CD4-positive, alpha-beta T cell treated with Interleukin-21 for 1 hour (primary cell): ENCODE measurements around the gene UNC93B1.
A peak's percentile ranks its signal among the peaks of the same experiment; 100 is the strongest.

Source experiments
- DNase-seq: peaks from one replicate; pipeline ENCODE4 v3.0.0-alpha.2; 2020

Gene UNC93B1, protein sequence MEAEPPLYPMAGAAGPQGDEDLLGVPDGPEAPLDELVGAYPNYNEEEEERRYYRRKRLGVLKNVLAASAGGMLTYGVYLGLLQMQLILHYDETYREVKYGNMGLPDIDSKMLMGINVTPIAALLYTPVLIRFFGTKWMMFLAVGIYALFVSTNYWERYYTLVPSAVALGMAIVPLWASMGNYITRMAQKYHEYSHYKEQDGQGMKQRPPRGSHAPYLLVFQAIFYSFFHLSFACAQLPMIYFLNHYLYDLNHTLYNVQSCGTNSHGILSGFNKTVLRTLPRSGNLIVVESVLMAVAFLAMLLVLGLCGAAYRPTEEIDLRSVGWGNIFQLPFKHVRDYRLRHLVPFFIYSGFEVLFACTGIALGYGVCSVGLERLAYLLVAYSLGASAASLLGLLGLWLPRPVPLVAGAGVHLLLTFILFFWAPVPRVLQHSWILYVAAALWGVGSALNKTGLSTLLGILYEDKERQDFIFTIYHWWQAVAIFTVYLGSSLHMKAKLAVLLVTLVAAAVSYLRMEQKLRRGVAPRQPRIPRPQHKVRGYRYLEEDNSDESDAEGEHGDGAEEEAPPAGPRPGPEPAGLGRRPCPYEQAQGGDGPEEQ

DNA sequence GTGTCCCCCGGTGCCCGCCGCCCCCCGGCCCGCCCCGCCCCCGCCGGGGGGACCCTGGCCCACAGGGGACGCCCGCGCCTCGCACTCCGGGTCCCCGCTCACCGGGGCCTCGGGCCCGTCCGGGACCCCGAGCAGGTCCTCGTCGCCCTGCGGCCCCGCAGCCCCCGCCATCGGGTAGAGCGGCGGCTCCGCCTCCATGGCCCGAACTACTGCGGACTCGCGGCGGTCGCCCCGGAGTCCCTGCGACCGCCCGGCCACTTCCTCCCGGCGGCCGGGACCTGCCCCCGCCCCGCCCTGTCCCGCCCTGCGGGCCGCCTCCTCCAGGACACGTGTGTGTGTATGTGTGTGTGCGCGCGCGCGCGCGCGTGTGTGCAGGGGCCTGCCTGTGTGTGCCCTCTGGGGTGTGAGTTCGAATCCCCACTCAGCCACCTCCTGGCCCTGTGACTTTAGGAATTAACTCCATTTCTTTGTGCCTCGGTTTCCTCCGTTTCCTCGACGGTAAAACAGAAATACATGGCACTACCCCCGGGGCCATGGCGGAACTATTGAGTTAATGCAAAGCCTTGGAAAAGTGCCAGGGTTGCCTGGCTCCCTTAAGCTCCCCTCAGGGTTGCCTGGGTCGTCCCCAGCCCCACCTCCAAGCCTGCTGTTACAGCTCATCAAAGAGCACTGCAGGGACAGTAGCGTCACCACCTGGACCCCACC, at the start of gene UNC93B1:
Gene UNC93B1 (minus strand): TSS at position 252 of the 705 bp plus-strand sequence. CDS start 54 bp downstream, at position 198.
- DNase-seq, result peak; percentile 85

DNA sequence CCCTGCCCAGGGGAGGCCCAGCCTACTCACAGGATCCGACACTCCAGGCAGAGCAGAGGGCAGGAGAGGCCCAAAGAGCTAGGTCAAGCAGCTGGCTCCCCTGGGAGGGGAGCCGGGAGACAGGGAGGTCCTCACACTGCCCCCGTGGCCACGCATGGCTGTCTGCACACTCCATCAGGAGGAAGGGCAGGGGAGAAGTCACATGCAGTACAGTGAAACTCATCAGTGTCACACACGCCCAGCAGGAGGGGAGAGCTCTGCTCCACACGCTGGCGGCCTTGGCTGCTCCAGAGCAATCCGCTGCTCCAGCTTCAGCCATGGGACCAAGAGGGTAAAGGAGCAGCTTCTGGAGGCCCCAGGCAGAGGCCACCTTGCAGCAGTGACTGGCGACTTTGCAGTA, 49.2 kb upstream of the UNC93B1 start:
- no peak for DNase-seq

DNA sequence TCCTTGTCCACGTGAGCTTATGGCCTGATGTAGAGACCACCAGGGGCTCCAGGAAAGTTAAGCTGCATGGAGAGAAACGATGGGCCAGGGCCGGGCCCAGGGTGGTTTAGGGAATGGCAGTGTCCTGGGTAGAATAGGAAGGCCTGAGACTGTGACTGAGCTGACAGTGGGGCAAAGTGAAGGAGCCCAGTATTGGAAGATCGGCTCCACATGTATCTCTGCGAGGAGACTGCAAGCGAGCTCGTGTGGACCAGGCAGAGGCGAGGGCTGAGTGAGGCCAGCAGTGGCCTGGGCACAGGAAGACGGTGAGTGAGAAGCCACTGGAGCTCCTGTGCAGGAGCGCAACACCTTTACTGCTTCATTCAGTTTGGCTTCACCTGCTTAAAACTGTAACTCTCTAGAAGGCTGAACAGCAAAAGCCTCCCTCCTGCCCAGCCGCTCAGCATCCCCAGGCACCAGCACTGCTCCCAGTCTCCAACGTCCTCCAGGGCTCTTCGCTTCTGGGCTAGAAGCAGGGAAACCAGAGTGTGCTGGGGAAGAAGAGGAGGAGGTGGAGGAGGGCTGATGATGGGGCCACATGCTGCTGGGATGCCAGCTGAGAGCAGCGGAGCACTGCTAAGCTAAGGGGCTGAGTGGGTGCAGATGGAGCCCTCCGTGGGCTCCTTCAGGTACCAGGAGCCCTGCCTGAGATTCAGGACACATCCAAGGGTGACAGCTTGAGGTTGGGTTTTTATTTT, 48.4 kb upstream of the UNC93B1 start:
- no peak for DNase-seq

DNA sequence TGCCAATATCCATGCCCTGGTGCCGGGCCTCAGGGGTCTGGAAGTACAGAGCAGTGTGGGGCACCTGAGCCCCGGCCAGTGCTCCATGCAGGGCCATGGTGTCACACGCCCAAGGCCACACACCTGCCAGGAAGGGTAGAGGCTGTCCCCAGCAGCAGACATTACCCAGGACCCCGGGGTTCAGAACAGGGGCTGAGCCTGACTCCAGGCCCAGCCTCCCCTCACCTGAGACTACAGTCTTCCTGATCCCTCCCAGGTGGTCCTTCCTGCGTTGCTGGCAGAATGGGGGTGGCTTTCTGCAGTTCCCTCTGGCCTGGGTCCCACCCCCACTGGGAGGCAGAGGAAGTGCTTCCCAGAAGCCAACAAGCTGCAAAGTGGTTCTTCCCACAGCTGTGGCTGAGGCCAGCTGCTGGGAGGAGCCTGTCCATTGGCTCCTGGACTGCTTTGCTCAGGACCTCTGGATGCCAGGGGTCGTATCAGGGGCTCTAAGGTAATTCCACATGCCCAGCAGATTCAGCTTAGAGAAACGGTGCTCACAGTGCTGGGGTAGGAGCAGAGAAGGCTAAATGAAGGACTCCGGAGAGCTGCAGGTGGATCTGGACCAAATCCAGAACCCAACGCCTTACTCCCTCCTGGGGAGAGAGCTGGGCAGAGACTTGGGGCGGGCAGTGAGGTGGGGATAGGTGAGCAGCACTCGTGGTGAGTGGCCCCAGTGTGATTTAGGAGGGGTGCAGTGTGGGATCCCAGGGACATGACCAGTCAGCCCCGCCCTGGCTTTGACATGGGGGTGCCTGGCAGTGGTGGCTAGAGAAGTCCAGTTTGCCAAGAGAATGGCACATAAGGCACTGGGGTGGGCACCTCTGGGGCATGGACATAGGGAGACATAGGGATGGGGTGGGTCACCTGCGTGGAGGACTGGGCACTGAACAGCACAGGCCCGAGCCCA, 47.6 kb upstream of the UNC93B1 start:
- no peak for DNase-seq

DNA sequence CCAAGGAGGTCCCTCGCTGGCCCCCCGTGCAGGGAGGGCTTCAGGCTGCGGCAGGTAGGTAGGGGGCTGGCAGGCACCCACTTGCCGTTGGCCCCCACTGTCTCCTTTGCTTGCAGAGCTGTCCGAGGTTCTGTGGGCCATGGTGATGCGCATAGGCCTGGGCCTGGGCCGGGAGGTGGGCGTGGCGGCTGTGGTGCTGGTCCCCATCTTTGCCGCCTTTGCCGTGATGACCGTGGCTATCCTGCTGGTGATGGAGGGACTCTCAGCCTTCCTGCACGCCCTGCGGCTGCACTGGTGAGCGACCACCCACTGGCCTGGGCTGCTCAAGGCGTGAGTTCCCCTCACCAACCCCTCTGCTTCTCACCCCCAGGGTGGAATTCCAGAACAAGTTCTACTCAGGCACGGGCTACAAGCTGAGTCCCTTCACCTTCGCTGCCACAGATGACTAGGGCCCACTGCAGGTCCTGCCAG, 46.5 kb upstream of the UNC93B1 start:
- no peak for DNase-seq

DNA sequence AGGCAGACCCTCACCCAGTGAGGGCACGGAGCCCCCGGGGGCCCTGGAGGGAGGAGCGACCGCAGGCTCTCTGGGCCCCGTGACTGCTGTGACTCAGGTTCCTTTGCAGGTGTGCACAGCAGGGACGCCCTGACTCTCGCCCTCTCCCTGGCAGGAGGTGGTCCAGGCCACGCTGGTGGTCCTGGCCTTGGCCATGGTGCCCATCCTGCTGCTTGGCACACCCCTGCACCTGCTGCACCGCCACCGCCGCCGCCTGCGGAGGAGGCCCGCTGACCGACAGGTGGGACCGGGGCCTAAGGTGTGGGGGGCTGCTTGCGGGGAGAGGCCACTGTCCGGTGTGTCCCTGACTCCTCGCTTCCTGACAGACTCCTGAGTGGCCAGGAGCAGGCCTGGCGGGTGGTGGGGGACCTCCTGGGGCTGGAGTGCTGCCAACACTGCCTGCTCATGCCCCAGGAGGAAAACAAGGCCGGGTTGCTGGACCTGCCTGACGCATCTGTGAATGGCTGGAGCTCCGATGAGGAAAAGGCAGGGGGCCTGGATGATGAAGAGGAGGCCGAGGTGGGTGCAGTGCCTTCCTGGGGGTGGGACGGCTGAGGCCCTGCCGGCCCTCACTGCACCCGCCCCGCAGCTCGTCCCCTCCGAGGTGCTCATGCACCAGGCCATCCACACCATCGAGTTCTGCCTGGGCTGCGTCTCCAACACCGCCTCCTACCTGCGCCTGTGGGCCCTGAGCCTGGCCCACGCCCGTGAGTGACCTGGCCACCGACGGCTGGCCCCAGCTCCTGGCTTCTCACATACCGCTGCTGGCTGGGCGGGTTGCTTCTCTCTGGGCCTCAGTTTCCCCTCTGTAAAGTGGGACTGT, 45.8 kb upstream of the UNC93B1 start:
- DNase-seq, result no peak

DNA sequence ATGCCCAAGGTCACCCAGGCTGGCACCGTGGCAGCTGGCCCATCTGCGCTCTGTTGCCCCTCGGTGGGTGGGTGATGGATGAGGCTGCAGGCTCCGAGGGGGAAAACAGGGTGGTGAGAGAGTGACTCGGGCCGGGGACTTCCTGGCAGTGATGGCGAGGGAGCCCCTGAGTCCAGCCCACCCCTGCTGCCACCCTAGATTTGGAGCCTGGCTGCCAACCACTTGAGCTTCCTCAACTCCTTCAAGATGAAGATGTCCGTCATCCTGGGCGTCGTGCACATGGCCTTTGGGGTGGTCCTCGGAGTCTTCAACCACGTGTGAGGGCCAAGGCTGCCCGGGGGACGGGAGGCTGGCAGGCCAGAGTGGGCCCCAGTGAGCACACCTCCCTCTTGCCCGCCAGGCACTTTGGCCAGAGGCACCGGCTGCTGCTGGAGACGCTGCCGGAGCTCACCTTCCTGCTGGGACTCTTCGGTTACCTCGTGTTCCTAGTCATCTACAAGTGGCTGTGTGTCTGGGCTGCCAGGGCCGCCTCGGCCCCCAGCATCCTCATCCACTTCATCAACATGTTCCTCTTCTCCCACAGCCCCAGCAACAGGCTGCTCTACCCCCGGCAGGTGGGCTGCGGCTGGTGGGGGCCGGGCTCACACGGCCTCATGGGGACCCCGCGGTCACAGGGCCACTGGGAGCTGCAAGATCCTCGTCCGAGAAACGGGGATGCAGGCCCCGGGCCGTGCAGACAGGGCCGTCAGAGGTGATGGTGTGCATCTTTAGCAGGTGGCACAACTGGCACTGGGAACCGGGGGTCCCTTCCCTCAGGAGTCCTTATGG, 45.0 kb upstream of the UNC93B1 start:
- no peak for DNase-seq

DNA sequence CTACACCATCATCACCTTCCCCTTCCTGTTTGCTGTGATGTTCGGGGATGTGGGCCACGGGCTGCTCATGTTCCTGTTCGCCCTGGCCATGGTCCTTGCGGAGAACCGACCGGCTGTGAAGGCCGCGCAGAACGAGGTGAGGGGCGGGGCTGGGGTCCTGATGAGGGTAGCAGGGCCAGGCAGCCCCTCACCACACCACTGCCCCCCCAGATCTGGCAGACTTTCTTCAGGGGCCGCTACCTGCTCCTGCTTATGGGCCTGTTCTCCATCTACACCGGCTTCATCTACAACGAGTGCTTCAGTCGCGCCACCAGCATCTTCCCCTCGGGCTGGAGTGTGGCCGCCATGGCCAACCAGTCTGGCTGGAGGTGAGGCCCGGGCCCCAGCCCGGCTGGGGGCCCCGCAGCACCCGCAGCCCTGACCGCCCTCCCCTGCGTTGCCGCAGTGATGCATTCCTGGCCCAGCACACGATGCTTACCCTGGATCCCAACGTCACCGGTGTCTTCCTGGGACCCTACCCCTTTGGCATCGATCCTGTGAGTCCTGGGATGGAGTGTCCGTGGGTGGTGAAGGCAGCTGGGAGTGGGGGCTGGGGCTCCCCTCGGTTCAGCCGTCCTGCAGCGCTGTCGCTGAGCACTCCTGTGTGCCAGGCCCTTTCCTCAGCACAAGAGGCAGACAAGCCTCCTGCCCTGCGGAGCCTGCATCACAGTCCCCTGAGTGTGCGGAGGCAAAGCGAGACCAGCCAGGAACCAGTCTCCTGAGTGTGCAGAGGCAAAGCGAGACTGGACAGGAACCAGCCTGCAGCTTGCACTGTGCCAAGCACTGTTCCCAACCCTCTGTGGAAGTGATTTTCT, 43.8 kb upstream of the UNC93B1 start:
- no peak for DNase-seq

DNA sequence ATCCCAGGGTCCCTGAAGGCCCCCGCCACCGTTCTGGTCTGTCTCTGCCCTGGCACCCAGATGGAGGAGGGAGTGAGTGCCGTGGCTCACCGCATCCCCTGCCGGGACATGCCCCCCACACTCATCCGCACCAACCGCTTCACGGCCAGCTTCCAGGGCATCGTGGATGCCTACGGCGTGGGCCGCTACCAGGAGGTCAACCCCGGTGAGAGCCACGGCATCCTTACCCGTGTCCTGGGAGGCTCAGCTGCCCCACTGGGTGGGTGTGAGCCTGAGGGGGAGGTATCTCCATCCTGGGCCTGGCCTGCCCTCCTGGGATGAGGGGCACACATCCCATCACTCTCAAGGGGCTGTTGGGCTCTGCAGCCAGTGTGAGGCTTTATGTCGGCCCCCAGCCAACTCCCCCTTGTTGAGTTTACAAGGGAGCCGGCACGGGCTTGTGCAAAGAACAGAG, 41.0 kb upstream of the UNC93B1 start:
- DNase-seq, result no peak

DNA sequence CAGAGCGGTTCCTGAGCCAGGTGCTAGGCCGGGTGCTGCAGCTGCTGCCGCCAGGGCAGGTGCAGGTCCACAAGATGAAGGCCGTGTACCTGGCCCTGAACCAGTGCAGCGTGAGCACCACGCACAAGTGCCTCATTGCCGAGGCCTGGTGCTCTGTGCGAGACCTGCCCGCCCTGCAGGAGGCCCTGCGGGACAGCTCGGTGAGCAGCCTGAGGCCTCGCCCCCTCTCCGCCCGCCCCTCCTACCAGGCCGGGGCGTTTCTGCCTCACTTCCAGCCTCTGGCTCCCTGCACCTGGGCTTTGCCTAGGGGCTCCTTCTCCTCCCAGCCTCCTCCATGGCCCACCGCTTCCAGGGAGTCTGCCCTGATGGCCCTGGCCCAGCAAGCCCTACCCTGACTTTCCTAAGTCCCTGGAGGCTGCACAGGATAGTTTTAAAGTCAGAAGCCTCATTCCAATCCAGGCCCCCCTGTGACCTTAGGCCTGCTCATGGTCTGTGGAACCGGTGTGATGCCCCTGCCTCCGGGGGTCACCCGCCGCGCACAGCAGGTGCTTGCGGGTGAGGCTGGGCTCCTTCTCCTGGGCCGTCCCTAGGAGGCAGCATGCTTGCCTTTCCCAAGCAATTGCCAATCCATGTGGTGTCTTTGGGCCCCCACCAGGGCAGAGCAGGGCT, 40.4 kb upstream of the UNC93B1 start:
- no peak for DNase-seq

DNA sequence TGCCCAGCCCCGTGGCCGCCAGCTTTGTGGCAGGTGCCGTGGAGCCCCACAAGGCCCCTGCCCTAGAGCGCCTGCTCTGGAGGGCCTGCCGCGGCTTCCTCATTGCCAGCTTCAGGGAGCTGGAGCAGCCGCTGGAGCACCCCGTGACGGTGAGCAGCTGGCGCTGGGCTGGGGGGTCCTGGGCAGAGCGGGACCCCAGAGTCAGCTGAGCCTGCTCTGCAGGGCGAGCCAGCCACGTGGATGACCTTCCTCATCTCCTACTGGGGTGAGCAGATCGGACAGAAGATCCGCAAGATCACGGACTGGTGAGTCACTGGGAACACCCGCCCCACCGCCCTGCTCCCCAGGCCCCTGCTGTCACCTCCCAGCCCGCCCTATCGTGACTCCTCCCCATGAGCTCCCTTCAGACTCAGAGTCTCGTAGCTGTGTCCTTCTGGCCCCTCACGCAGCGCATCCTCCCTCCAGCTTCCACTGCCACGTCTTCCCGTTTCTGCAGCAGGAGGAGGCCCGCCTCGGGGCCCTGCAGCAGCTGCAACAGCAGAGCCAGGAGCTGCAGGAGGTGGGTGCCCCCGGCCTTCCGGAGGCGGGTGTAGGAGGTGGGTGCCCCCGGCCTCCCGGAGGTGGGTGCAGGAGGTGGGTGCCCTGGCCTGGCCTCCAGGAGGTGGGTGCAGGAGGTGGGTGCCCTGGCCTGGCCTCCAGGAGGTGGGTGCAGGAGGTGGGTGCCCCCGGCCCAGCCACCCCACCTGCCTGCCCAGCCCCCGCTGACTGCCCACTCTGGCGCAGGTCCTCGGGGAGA, 39.6 kb upstream of the UNC93B1 start:
- no peak for DNase-seq

DNA sequence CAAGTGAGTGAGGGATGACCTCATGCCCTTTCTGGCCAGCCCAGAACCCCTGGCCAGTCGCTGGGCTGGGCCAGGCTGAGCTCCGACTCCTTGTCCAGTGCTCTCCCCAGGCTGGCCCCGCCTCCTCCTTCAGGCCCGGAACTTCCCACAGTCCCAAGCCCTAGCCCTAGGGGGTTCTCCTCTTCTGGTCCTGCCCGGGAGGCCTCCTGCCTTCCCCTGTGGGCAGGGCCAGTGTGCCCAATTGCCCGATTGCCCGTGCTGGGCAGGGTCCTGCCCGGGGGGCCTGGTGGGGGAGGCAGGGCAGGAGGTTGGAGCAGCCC, 39.1 kb upstream of the UNC93B1 start:
- no peak for DNase-seq

DNA sequence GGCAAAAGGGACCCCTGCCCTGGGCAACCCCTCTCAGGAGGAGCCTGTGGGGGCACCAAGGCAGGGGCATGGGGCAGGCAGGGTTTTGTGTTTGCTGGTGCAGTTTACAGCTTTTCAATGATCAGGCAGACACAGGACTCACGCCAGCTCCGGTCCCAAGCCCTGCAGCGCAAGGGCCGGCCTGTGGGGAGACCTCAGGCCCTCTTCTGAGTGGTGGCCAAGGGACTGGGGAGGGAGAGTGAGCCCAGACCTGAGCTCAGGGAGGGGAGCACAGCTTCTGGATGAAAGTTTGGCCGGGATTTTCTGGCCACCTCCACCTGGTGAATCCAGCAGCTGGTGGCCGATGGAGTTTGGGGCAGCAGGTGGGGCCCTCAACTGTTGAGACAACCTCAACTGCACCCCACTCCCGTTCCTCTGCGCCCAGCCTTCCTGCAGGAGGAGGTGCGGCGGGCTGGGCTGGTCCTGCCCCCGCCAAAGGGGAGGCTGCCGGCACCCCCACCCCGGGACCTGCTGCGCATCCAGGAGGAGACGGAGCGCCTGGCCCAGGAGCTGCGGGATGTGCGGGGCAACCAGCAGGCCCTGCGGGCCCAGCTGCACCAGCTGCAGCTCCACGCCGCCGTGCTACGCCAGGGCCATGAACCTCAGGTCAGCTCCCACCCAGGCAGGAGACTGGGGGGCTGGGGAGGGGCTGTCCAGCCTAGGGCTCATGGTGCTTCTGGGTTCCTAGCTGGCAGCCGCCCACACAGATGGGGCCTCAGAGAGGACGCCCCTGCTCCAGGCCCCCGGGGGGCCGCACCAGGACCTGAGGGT, 38.5 kb upstream of the UNC93B1 start:
- no peak for DNase-seq

DNA sequence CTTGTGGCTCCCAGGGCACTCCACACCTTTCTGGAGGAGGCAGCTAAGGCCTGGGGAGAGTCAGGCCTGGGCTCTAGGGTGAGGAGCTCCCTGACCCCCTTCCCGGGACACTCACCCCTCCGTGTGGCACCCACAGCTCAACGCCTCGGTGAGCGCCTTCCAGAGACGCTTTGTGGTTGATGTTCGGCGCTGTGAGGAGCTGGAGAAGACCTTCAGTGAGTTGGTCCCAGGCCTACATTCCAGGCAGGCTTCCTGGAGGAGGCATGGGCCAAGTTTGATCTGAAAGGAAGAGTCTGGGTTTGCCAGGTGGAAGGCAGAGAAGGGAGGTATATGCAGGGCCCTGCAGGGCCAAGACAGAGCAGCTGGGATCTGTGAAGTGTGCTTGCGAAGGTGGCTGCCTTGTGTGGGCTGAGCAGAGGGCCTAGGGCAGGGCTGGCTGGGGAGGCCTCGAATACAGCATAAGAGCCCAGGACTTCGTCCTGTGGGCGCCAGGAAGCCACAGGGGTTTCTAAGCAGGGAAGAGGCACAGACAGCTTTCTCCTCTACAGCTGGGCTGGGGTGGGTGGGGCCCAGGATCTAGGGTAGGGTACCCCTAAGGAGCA, 37.8 kb upstream of the UNC93B1 start:
- DNase-seq, result no peak

DNA sequence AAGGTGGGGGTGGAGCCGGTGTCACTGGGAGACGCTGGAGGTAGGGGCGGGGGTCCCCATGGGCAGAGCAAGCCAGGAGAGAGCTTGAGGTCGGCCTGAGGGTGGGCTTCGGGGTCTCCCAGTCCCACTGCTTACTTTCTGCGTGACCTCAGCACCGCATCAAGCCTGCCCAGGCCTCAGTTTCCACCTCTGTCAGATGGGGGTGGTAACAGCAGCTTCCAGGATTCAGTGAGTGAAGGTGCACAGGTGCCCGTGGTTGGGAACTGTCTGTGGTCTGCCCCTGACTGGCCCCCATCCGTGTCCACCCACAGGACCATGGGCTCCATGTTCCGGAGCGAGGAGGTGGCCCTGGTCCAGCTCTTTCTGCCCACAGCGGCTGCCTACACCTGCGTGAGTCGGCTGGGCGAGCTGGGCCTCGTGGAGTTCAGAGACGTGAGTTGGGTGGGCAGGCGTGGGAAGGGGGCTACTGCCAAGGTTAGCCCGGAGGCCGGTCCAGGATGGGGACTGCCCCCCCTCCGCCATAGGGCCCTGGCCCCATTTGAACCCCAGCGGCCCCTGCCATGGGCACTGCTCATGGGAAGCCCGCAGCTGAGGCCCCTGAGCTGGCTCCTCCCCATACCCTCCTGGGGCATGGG, 37.2 kb upstream of the UNC93B1 start:
- no peak for DNase-seq
